KMS-11 (cell line): ENCODE results near the gene DAB2IP.
A peak's percentile ranks its signal among the peaks of the same experiment; 100 is the strongest.

Experiments used
- H2AFZ ChIP-seq: fragments of 200-600 bp; sonication (generic); 2 replicates; pipeline ENCODE4 v1.6.1; 2016; ENCODE audit warnings: antibody characterized with exemption, mixed run types, low read depth
- H3K27ac ChIP-seq: fragments of 200-600 bp; sonication (generic); 2 replicates; pipeline ENCODE4 v1.6.1; 2016; ENCODE audit warnings: mild to moderate bottlenecking, mixed run types
- H3K27me3 ChIP-seq: fragments of 200-600 bp; sonication (generic); 2 replicates; pipeline ENCODE4 v1.6.1; 2017; ENCODE audit warnings: mild to moderate bottlenecking, low read depth, mixed run types, moderate library complexity; ENCODE audit not compliant: insufficient read depth
- H3K36me3 ChIP-seq: fragments of 200-600 bp; sonication (generic); 2 replicates; pipeline ENCODE4 v1.6.1; 2017; ENCODE audit warnings: mild to moderate bottlenecking, mixed run types; ENCODE audit not compliant: insufficient read depth
- H3K4me1 ChIP-seq: fragments of 200-600 bp; sonication (generic); 2 replicates; pipeline ENCODE4 v1.6.1; 2016; ENCODE audit warnings: mild to moderate bottlenecking, low read depth, mixed run types; ENCODE audit not compliant: poor library complexity, severe bottlenecking
- H3K4me2 ChIP-seq: fragments of 200-600 bp; sonication (generic); 2 replicates; pipeline ENCODE4 v1.7.0; 2016; ENCODE audit warnings: mild to moderate bottlenecking, mixed run types
- H3K4me3 ChIP-seq: fragments of 200-600 bp; sonication (generic); IDR thresholded peaks from 2 replicates; pipeline ENCODE4 v1.6.1; 2017; ENCODE audit warnings: low read depth, low read length, mixed read lengths; ENCODE audit not compliant: insufficient read depth
- H3K79me2 ChIP-seq: fragments of 200-600 bp; sonication (generic); 2 replicates; pipeline ENCODE4 v1.6.1; 2016; ENCODE audit warnings: low read depth, mixed run types; ENCODE audit not compliant: insufficient read depth
- H3K9ac ChIP-seq: fragments of 200-600 bp; sonication (generic); 2 replicates; pipeline ENCODE4 v1.6.1; 2016; ENCODE audit warnings: mild to moderate bottlenecking, mixed run types
- H4K20me1 ChIP-seq: fragments of 200-600 bp; sonication (generic); 2 replicates; pipeline ENCODE4 v1.6.1; 2016; ENCODE audit warnings: mild to moderate bottlenecking, mixed run types; ENCODE audit not compliant: insufficient read depth
- TF ChIP-seq, protein P1 (sequence below): fragments of 200-600 bp; sonication (generic); conservative IDR thresholded peaks from 2 replicates; pipeline ENCODE4 v1.6.1; 2017; ENCODE audit warnings: low read depth, mild to moderate bottlenecking, antibody characterized with exemption, low read length, moderate library complexity, mixed read lengths

Gene DAB2IP

DNA sequence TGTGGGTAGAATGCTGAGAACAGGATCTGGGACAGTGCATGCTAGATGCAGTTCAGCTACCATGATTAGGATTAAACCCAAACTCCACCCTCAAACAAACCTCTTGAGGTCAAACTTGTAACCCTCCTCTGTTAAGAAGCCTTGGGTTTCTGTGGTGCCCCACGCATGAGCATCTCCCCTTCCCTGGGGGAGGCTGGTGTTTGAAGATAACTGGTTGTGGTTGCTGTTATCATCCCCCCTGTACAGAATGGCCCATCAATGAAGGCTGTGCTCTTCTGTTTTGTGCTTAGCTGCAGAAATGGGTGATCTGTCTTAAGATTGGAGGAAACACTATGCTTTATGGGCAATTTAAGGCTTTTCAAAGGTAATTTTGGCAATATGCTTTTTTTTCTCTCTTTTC is 4.4 kb upstream of the DAB2IP start:
- H4K20me1 ChIP-seq = no peaks in the 10 kb centered on the region
- no peak overlapping the region for H3K4me3 ChIP-seq
- no peak overlapping the region for H2AFZ ChIP-seq
- H3K9ac ChIP-seq = no peak overlapping the region
- H3K27ac ChIP-seq = no peak overlapping the region
- H3K4me1 ChIP-seq = peaks cover 14% of the 10 kb centered on the region
- TF ChIP-seq, protein P1, sequence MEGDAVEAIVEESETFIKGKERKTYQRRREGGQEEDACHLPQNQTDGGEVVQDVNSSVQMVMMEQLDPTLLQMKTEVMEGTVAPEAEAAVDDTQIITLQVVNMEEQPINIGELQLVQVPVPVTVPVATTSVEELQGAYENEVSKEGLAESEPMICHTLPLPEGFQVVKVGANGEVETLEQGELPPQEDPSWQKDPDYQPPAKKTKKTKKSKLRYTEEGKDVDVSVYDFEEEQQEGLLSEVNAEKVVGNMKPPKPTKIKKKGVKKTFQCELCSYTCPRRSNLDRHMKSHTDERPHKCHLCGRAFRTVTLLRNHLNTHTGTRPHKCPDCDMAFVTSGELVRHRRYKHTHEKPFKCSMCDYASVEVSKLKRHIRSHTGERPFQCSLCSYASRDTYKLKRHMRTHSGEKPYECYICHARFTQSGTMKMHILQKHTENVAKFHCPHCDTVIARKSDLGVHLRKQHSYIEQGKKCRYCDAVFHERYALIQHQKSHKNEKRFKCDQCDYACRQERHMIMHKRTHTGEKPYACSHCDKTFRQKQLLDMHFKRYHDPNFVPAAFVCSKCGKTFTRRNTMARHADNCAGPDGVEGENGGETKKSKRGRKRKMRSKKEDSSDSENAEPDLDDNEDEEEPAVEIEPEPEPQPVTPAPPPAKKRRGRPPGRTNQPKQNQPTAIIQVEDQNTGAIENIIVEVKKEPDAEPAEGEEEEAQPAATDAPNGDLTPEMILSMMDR = no peak
- H3K79me2 ChIP-seq = no peaks in the 10 kb centered on the region
- peaks cover 4% of the 10 kb centered on the region; the same call in 1 of the 2 replicates for H3K27me3 ChIP-seq
- no peak overlapping the region for H3K4me2 ChIP-seq
- H3K36me3 ChIP-seq = no peaks in the 10 kb centered on the region

DNA sequence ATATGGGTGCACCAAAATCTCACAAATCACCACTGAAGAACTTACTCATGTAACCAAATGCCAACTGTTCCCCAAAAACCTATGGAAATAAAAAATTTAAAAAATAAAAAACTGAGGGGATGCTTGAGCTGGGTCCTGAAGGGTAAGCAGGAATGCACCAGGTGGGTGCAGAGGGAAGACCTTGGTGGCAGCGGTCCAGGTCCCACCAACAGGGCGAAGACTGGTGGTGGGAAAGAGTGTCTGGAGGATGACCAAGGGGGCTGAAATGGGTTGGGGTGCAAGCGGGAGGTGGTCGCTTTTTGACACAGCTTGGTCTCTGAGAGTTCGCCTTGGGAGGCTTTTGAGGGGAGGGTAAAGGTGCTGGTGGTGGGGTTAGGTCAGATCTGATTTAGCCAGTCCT is 3.3 kb upstream of the DAB2IP start:
- H3K4me3 ChIP-seq = no peak overlapping the region
- TF ChIP-seq, protein P1 = no peak
- no peaks in the 10 kb centered on the region for H3K36me3 ChIP-seq
- H3K79me2 ChIP-seq = no peaks in the 10 kb centered on the region
- H3K27me3 ChIP-seq = peaks cover 4% of the 10 kb centered on the region; the same call in 1 of the 2 replicates
- no peak overlapping the region for H3K27ac ChIP-seq
- H3K9ac ChIP-seq = no peak overlapping the region
- H3K4me1 ChIP-seq = peaks cover 14% of the 10 kb centered on the region
- no peak overlapping the region for H3K4me2 ChIP-seq
- H4K20me1 ChIP-seq = no peaks in the 10 kb centered on the region
- H2AFZ ChIP-seq = no peak overlapping the region

DNA sequence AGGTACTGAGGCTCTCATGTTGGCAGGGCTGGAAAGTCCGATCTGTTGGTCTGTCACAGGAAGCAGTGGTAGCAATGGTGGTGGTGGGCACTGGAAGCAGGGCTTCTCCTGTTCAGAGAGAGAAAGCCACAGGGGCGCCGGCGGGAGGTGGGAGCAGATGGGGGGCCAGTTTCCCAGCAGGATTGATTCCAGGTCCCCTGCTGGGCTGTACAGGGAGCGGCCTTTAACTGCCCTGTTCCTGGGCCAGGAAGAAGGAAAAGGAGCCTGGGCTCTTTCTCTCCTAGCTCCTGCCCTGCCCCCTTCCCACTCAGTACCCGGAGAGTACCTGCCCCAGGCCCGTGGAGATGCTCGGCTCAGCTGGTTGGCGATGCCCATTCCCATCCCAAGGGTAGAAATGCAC is 2.6 kb upstream of the DAB2IP start:
- Histone ChIP-seq H3K79me2 (no peaks in the 10 kb centered on the region), H3K4me3 (no peak overlapping the region), H4K20me1 (no peaks in the 10 kb centered on the region), H2AFZ (no peak overlapping the region), H3K9ac (no peak overlapping the region), H3K27ac (no peak overlapping the region), H3K27me3 (peaks cover 4% of the 10 kb centered on the region; the same call in 1 of the 2 replicates), H3K4me1 (peaks cover 14% of the 10 kb centered on the region), H3K36me3 (no peaks in the 10 kb centered on the region), H3K4me2 (no peak overlapping the region)
- TF ChIP-seq, protein P1 = no peak

DNA sequence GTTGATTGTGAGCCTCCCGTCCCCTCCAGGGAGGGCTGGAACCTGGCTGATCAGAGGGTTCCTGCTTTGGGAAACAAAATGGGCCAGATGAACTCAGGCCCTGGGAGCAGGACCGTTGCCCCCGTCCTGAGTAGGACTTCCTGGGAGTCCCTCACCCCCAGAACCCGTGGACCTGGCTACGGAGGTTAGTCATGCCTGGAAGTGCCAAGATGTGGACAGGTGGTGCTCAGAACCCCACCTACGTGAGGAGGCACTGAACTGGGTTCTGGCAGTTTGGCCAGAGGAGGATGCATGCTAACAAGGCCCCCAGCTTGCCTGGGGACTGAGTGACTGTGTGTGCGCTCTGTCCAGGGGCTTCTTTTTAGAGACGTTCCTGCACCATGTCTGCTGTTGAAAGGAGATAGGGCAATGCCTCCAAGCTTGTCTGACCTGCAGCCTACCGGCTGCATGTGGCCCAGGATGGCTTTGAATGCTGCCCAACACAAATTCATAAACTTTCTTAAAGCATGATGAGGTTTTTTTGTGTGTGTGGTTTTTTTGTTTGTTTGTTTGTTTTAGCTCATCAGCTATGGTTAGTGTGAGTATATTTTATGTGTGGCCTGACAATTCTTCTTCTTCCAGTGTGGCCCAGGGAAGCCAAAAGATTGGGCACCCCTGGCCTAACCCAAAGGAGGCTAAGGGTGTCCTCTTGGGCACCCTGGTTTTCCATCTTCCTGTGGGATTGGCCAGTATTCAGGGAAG is 1.8 kb upstream of the DAB2IP start:
- no peaks in the 10 kb centered on the region for H3K36me3 ChIP-seq
- peak overlapping the region; percentile 52; the same call in 1 of the 2 replicates for H3K4me2 ChIP-seq
- H4K20me1 ChIP-seq = no peaks in the 10 kb centered on the region
- H3K4me3 ChIP-seq = no peak overlapping the region
- TF ChIP-seq, protein P1 = no peak
- peak overlapping the region; percentile 31; the same call in 1 of the 2 replicates for H2AFZ ChIP-seq
- H3K27ac ChIP-seq = no peak overlapping the region
- no peaks in the 10 kb centered on the region for H3K79me2 ChIP-seq
- H3K27me3 ChIP-seq = peaks cover 4% of the 10 kb centered on the region; the same call in 1 of the 2 replicates
- no peak overlapping the region for H3K9ac ChIP-seq
- peaks cover 14% of the 10 kb centered on the region for H3K4me1 ChIP-seq
